Breast epithelium (tissue), 3 donors: ENCODE measurements around the gene CFAP251.

Experiments used
- CTCF ChIP-seq, 3 donors: fragments of 450-650 bp; IDR thresholded peaks; one replicate each; pipeline ENCODE4 v1.5.1; 2016 to 2017; ENCODE audit warnings: antibody characterized with exemption in 3 of 3, mild to moderate bottlenecking in 3 of 3, moderate library complexity in 3 of 3
- POLR2A ChIP-seq: fragments of 450-650 bp; IDR thresholded peaks from one replicate; pipeline ENCODE4 v1.6.1; 2016; ENCODE audit warnings: antibody characterized with exemption, mild to moderate bottlenecking, moderate library complexity

GRCh38 chr12:121932914-121933521 lies 14.6 kb downstream of the CFAP251 start:
- TF ChIP-seq CTCF (IDR thresholded peaks at IDR 0.05) (no peak), POLR2A (no peak)
